Measurements from ENCODE around the gene CACNG1.

GRCh38 chr17:67041531-67041930 is 2.8 kb upstream of the CACNG1 start:
- TF ChIP-seq, protein P1, sequence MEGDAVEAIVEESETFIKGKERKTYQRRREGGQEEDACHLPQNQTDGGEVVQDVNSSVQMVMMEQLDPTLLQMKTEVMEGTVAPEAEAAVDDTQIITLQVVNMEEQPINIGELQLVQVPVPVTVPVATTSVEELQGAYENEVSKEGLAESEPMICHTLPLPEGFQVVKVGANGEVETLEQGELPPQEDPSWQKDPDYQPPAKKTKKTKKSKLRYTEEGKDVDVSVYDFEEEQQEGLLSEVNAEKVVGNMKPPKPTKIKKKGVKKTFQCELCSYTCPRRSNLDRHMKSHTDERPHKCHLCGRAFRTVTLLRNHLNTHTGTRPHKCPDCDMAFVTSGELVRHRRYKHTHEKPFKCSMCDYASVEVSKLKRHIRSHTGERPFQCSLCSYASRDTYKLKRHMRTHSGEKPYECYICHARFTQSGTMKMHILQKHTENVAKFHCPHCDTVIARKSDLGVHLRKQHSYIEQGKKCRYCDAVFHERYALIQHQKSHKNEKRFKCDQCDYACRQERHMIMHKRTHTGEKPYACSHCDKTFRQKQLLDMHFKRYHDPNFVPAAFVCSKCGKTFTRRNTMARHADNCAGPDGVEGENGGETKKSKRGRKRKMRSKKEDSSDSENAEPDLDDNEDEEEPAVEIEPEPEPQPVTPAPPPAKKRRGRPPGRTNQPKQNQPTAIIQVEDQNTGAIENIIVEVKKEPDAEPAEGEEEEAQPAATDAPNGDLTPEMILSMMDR (conservative IDR thresholded peaks at IDR 0.05; ENCODE audit: low read depth, low read length) = no peak
- no peak for TF ChIP-seq EZH2 (IDR thresholded peaks at IDR 0.05; ENCODE audit: borderline replicate concordance, low read depth, low read length, poor library complexity, severe bottlenecking)
